SK-N-SH treated with all-trans-retinoic acid at 6 μM for 48 hours (cell line): ENCODE results near the gene RERE.

Experiments used
- ATAC-seq: fragments of 200-7000 bp; cut with Tn5 transposase; 3 replicates; pipeline ENCODE4 v1.9.1; 2020; ENCODE audit warnings: mild to moderate bottlenecking, moderate library complexity
- ARNTL ChIP-seq: fragments of 450-650 bp; formaldehyde crosslinking; IDR thresholded peaks from 2 replicates; pipeline ENCODE4 v1.5.0; 2020; ENCODE audit warnings: low read depth, mild to moderate bottlenecking, moderate library complexity, borderline replicate concordance
- CSDC2 ChIP-seq: fragments of 250-450 bp; sonication (Bioruptor Pico); IDR thresholded peaks from 2 replicates; pipeline ENCODE4 v1.5.0; 2020; ENCODE audit warnings: mild to moderate bottlenecking, moderate library complexity
- ESRRG ChIP-seq: fragments of 250-450 bp; sonication (Bioruptor Pico); IDR thresholded peaks from 2 replicates; pipeline ENCODE4 v1.6.1; 2021; ENCODE audit warnings: mild to moderate bottlenecking
- ISL1 ChIP-seq: fragments of 250-450 bp; sonication (Bioruptor Pico); IDR thresholded peaks from 2 replicates; pipeline ENCODE4 v2.1.2; 2022; ENCODE audit warnings: mild to moderate bottlenecking, moderate library complexity
- OSR1 ChIP-seq: fragments of 250-450 bp; sonication (Bioruptor Pico); IDR thresholded peaks from 2 replicates; pipeline ENCODE4 v1.8.0; 2022; ENCODE audit warnings: moderate library complexity, mild to moderate bottlenecking, inconsistent platforms
- PPARA ChIP-seq: fragments of 250-450 bp; sonication (Bioruptor Pico); IDR thresholded peaks from 2 replicates; pipeline ENCODE4 v1.5.0; 2020; ENCODE audit warnings: mild to moderate bottlenecking, borderline replicate concordance
- RARB ChIP-seq: fragments of 250-450 bp; sonication (Bioruptor Pico); IDR thresholded peaks from 2 replicates; pipeline ENCODE4 v1.8.0; 2021; ENCODE audit warnings: mild to moderate bottlenecking, moderate library complexity
- TCF4 ChIP-seq: fragments of 250-450 bp; sonication (Bioruptor Pico); IDR thresholded peaks from 2 replicates; pipeline ENCODE4 v1.8.0; 2021; ENCODE audit warnings: mild to moderate bottlenecking, moderate library complexity, borderline replicate concordance
- TOX ChIP-seq: fragments of 250-450 bp; sonication (Bioruptor Pico); IDR thresholded peaks from 2 replicates; pipeline ENCODE4 v1.8.0; 2021; ENCODE audit warnings: mild to moderate bottlenecking, moderate library complexity, borderline replicate concordance
- TSHZ2 ChIP-seq: fragments of 250-450 bp; sonication (Bioruptor Pico); IDR thresholded peaks from 2 replicates; pipeline ENCODE4 v1.5.0; 2020; ENCODE audit warnings: mild to moderate bottlenecking, moderate library complexity
- ZC3H10 ChIP-seq: fragments of 250-450 bp; sonication (Bioruptor Pico); IDR thresholded peaks from 2 replicates; pipeline ENCODE4 v1.5.1; 2021; ENCODE audit warnings: mild to moderate bottlenecking, moderate library complexity
- ZFP3 ChIP-seq: fragments of 250-450 bp; sonication (Bioruptor Pico); IDR thresholded peaks from 2 replicates; pipeline ENCODE4 v1.5.0; 2020; ENCODE audit warnings: mild to moderate bottlenecking, moderate library complexity
- ZFP30 ChIP-seq: fragments of 450-650 bp; formaldehyde crosslinking; IDR thresholded peaks from 2 replicates; pipeline ENCODE4 v1.5.0; 2022; ENCODE audit warnings: mild to moderate bottlenecking, moderate library complexity
- ZNF70 ChIP-seq: fragments of 450-650 bp; formaldehyde crosslinking; IDR thresholded peaks from 2 replicates; pipeline ENCODE4 v1.5.0; 2020; ENCODE audit warnings: mild to moderate bottlenecking, moderate library complexity
- ZNF8 ChIP-seq: fragments of 450-650 bp; formaldehyde crosslinking; IDR thresholded peaks from 2 replicates; pipeline ENCODE4 v1.5.0; 2020; ENCODE audit warnings: mild to moderate bottlenecking, moderate library complexity
- TF ChIP-seq, protein P1 (sequence below): fragments of 250-450 bp; sonication (Bioruptor Pico); IDR thresholded peaks from 2 replicates; pipeline ENCODE4 v1.5.1; 2020; ENCODE audit warnings: low read depth, mild to moderate bottlenecking, moderate library complexity
- TF ChIP-seq, protein P2 (sequence below): fragments of 250-450 bp; sonication (Bioruptor Pico); IDR thresholded peaks from 2 replicates; pipeline ENCODE4 v1.8.0; 2021; ENCODE audit warnings: low read depth, mild to moderate bottlenecking, moderate library complexity, borderline replicate concordance

The RERE gene

GRCh38 chr1:8510041-8510823 lies 307.2 kb downstream of the RERE start (continued):
- TF ChIP-seq, protein P1, sequence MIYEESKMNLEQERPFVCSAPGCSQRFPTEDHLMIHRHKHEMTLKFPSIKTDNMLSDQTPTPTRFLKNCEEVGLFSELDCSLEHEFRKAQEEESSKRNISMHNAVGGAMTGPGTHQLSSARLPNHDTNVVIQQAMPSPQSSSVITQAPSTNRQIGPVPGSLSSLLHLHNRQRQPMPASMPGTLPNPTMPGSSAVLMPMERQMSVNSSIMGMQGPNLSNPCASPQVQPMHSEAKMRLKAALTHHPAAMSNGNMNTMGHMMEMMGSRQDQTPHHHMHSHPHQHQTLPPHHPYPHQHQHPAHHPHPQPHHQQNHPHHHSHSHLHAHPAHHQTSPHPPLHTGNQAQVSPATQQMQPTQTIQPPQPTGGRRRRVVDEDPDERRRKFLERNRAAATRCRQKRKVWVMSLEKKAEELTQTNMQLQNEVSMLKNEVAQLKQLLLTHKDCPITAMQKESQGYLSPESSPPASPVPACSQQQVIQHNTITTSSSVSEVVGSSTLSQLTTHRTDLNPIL (CRISPR knock-in tag) = no peak
- TF ChIP-seq ZFP30 (CRISPR knock-in tag) (no peak), OSR1 (no peak), ZC3H10 (CRISPR knock-in tag) (no peak), ARNTL (no peak), PPARA (CRISPR knock-in tag) (no peak), TOX (CRISPR knock-in tag) (no peak; the same call in 1 of the 2 replicates), TCF4 (CRISPR knock-in tag) (no peak)

DNA sequence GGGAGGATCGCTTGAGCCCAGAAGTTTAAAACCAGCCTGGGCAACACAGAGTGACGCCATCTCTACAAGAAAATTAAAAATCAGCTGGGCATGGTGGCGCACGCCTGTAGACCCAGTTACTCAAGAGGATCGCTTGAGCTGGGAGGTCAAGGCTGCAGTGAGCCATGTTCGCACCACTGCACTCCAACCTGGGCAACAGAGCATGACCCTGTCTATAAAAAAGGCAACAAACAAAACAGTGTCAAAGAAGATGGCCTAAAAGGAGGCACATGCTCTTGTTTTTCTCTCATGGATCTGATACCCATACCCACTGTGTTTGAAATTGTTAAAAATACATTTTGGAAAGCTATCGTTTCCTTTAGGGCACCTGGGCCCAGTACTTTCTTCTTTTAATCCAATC lies 307.9 kb downstream of the RERE start:
- ATAC-seq = no peak
- no peak for TF ChIP-seq PPARA (CRISPR knock-in tag)
- TF ChIP-seq TOX (CRISPR knock-in tag) = no peak
- TF ChIP-seq, protein P2, sequence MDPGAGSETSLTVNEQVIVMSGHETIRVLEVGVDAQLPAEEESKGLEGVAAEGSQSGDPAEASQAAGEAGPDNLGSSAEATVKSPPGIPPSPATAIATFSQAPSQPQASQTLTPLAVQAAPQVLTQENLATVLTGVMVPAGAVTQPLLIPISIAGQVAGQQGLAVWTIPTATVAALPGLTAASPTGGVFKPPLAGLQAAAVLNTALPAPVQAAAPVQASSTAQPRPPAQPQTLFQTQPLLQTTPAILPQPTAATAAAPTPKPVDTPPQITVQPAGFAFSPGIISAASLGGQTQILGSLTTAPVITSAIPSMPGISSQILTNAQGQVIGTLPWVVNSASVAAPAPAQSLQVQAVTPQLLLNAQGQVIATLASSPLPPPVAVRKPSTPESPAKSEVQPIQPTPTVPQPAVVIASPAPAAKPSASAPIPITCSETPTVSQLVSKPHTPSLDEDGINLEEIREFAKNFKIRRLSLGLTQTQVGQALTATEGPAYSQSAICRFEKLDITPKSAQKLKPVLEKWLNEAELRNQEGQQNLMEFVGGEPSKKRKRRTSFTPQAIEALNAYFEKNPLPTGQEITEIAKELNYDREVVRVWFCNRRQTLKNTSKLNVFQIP (CRISPR knock-in tag) = no peak
- TF ChIP-seq ESRRG (CRISPR knock-in tag) = no peak
- no peak for TF ChIP-seq ISL1
- TF ChIP-seq, protein P1 (CRISPR knock-in tag) = no peak
- TF ChIP-seq ARNTL = no peak
- TF ChIP-seq ZNF70 (CRISPR knock-in tag) = no peak
- no peak for TF ChIP-seq CSDC2 (CRISPR knock-in tag)
- TF ChIP-seq ZNF8 (CRISPR knock-in tag) = no peak
- no peak for TF ChIP-seq RARB (CRISPR knock-in tag)

DNA sequence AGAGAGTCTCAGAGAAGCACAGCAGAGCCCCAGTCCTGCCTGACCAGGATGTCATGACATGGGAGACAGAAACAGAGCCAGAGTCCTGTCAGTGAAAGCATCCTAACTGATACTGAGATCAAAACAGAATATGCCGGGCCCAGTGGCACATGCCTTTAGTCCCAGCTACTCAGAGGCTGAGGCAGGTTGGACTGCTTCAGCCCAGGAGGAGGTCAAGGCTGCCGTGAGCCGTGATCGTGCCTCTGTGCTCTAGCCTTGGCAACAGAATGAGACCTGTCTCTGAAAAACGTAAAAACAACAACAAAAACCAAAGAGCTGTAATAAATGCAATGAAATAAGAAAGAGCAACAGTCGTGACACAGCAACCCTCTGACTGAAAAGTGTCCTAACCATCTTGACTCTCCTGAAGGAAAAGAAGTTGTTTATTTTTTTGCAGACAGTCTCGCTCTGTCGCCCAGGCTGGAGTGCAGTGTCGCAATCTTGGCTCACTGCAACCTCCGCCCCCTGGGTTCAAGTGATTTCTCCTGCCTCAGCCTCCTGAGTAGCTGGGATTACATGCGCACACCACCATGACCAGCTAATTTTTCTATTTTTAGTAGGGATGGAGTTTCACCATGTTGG lies 310.3 kb downstream of the RERE start:
- no peak for ATAC-seq
- TF ChIP-seq, protein P1 (CRISPR knock-in tag) = no peak
- TF ChIP-seq ZFP3 (CRISPR knock-in tag) (no peak), TSHZ2 (CRISPR knock-in tag) (no peak), PPARA (CRISPR knock-in tag) (no peak), ZC3H10 (CRISPR knock-in tag) (no peak), ZFP30 (CRISPR knock-in tag) (no peak), RARB (CRISPR knock-in tag) (no peak), CSDC2 (CRISPR knock-in tag) (no peak)
- TF ChIP-seq, protein P2 (CRISPR knock-in tag) = no peak
